ENCODE data around the gene ELF4. TPM values are rescaled to one million over a fixed set of nuclear protein-coding genes. Genes with fewer than 3 reads are reported as not detected.
A peak's percentile ranks its signal among the peaks of the same experiment; 100 is the strongest.

ELF4 gene
- total RNA-seq, 1 donor = 16.4 TPM

- DNase-seq (ENCODE audit: low read depth) = no peak
- no peak overlapping the region for H3K4me3 ChIP-seq (ENCODE audit: low read depth, low read length)
- TF ChIP-seq, protein P1, sequence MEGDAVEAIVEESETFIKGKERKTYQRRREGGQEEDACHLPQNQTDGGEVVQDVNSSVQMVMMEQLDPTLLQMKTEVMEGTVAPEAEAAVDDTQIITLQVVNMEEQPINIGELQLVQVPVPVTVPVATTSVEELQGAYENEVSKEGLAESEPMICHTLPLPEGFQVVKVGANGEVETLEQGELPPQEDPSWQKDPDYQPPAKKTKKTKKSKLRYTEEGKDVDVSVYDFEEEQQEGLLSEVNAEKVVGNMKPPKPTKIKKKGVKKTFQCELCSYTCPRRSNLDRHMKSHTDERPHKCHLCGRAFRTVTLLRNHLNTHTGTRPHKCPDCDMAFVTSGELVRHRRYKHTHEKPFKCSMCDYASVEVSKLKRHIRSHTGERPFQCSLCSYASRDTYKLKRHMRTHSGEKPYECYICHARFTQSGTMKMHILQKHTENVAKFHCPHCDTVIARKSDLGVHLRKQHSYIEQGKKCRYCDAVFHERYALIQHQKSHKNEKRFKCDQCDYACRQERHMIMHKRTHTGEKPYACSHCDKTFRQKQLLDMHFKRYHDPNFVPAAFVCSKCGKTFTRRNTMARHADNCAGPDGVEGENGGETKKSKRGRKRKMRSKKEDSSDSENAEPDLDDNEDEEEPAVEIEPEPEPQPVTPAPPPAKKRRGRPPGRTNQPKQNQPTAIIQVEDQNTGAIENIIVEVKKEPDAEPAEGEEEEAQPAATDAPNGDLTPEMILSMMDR (IDR thresholded peaks at IDR 0.05; ENCODE audit: insufficient read depth, low read depth, low read length) = no peak
Measured at GRCh38 chrX:130051176-130051845, 59.0 kb downstream of the ELF4 start.

DNA sequence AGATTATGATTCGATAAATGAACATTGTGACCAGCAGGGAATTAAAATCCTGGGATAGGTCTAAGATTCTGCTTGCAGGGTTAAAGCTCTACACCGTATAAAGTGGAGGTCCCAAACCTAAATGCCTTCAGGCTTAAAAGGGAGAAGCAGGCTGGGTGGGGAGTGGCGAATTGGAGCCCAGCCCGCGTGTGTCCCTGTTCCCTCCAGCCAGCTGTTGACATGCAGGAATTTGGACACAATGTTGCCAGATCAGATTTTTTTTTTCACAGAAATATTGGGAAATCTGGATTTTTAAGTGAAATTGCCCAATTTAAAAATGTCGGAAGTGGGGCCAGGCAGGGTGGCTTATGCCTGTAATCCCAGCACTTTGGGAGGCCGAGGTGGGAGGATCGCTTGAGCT, 60.5 kb downstream of the ELF4 start:
- DNase-seq (ENCODE audit: low read depth) = no peak
- H3K4me3 ChIP-seq (ENCODE audit: low read depth, low read length) = no peak overlapping the region
- TF ChIP-seq, protein P1 (IDR thresholded peaks at IDR 0.05; ENCODE audit: insufficient read depth, low read depth, low read length) = no peak

DNA sequence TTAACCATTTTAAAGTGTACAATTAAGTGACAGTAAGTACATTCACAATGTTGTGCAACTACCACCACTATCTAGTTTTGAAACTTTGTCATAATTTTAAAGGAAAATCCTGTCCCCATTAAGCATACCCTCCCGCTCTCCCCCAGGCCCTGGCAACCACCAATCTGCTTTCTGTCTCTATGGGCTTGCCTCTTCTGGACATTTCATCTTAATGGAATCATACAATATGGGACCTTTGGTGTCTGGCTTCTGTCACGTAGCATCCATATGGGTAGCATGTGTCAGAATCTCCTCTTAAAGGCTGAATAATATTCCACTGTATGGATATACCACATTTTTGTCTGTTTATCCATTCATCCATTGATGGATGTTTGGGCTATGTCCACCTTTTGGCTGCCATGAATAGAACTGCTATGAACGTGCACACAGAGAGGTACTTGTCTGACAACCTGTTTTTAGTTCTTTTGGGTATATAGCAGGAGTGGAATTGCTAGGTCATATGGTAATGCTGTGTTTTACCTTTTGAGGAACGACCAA, 61.5 kb downstream of the ELF4 start:
- H3K4me3 ChIP-seq (ENCODE audit: low read depth, low read length) = no peak overlapping the region
- TF ChIP-seq, protein P1 (IDR thresholded peaks at IDR 0.05; ENCODE audit: insufficient read depth, low read depth, low read length) = no peak
- DNase-seq (ENCODE audit: low read depth) = no peak

DNA sequence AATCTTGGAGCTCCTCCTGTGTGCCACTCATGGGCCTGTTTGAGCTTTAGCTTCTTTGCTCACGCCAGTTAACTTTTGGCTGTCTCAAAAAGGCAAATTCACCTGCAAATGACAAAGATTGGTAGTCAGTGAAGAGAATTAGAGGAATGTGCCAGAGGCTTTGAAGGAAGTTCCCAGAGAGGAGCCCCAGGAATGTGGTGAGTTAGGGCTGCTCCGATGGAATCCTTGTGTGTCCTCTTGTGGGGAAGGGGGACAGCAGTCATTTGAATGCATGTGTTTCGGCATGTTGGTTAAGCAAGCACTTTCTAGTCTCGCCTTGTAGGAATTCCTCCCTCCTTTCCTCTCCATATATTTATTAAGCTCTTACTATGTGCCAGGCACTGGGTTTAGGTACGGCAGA, 62.9 kb downstream of the ELF4 start:
- DNase-seq (ENCODE audit: low read depth) = no peak
- TF ChIP-seq, protein P1 (IDR thresholded peaks at IDR 0.05; ENCODE audit: insufficient read depth, low read depth, low read length) = no peak

GRCh38 chrX:130039847-130040246, 70.5 kb downstream of the ELF4 start:
- DNase-seq (ENCODE audit: low read depth) = peak; percentile 12
- TF ChIP-seq, protein P1 (IDR thresholded peaks at IDR 0.05; ENCODE audit: insufficient read depth, low read depth, low read length) = no peak
- no peak overlapping the region for H3K4me3 ChIP-seq (ENCODE audit: low read depth, low read length)

More for the DNA sequence above, 62.9 kb downstream of the ELF4 start:
- no peak overlapping the region for H3K4me3 ChIP-seq (ENCODE audit: low read depth, low read length)

- no peak overlapping the region for H3K4me3 ChIP-seq (ENCODE audit: low read depth, low read length)
- no peak for DNase-seq (ENCODE audit: low read depth)
- TF ChIP-seq, protein P1 (IDR thresholded peaks at IDR 0.05; ENCODE audit: insufficient read depth, low read depth, low read length) = no peak
Measured at GRCh38 chrX:130034178-130034577, 76.1 kb downstream of the ELF4 start.

Data from fibroblast of villous mesenchyme (primary cell).